Hepatocyte (in vitro differentiated cells): ENCODE results near the gene SLC5A12. TPM values are rescaled to one million over a fixed set of nuclear protein-coding genes. Genes with fewer than 3 reads are reported as not detected.

Source experiments
- DNase-seq: peaks from one replicate; pipeline ENCODE4 v3.0.0-alpha.2; 2016; ENCODE audit warnings: low spot score
- H2AFZ ChIP-seq: fragments of 200-600 bp; sonication (generic); 2 replicates; pipeline ENCODE4 v1.6.0; 2016; ENCODE audit warnings: antibody characterized with exemption, mild to moderate bottlenecking
- H3K27ac ChIP-seq: fragments of 200-600 bp; sonication (generic); 2 replicates; pipeline ENCODE4 v1.5.1; 2016; ENCODE audit warnings: mild to moderate bottlenecking
- H3K27me3 ChIP-seq: fragments of 200-600 bp; sonication (generic); 2 replicates; pipeline ENCODE4 v1.6.1; 2016
- H3K36me3 ChIP-seq: fragments of 200-600 bp; sonication (generic); replicated peaks from 2 replicates; pipeline ENCODE4 v1.5.1; 2016; ENCODE audit warnings: low read depth; ENCODE audit not compliant: insufficient read depth
- H3K4me1 ChIP-seq: fragments of 200-600 bp; sonication (generic); 2 replicates; pipeline ENCODE4 v1.5.1; 2016; ENCODE audit warnings: mild to moderate bottlenecking, moderate library complexity; ENCODE audit not compliant: insufficient read depth
- H3K4me2 ChIP-seq: fragments of 200-600 bp; sonication (generic); 2 replicates; pipeline ENCODE4 v1.6.0; 2016
- H3K4me3 ChIP-seq: fragments of 200-600 bp; sonication (generic); 2 replicates; pipeline ENCODE4 v1.5.1; 2016; ENCODE audit warnings: mild to moderate bottlenecking
- H3K79me2 ChIP-seq: fragments of 200-600 bp; sonication (generic); 2 replicates; pipeline ENCODE4 v1.6.0; 2017; ENCODE audit warnings: mild to moderate bottlenecking
- H3K9me2 ChIP-seq: fragments of 200-600 bp; sonication (generic); replicated peaks from 2 replicates; pipeline ENCODE4 v1.6.0; 2017; ENCODE audit warnings: mild to moderate bottlenecking; ENCODE audit not compliant: insufficient read depth
- H3K9me3 ChIP-seq: fragments of 200-600 bp; sonication (generic); 2 replicates; pipeline ENCODE4 v1.5.1; 2016; ENCODE audit warnings: low read depth, mild to moderate bottlenecking
- H4K20me1 ChIP-seq: fragments of 200-600 bp; sonication (generic); 2 replicates; pipeline ENCODE4 v1.6.0; 2016; ENCODE audit warnings: mild to moderate bottlenecking; ENCODE audit not compliant: insufficient read depth, poor library complexity, severe bottlenecking
- EZH2 ChIP-seq: fragments of 200-600 bp; sonication (generic); IDR thresholded peaks from 2 replicates; pipeline ENCODE4 v1.6.1; 2016; ENCODE audit warnings: antibody characterized with exemption, mild to moderate bottlenecking, borderline replicate concordance
- EZH2phosphoT487 ChIP-seq: fragments of 200-600 bp; sonication (generic); IDR thresholded peaks from one replicate; pipeline ENCODE4 v1.6.1; 2018; ENCODE audit warnings: antibody characterized with exemption, mild to moderate bottlenecking, low read depth, moderate library complexity; ENCODE audit not compliant: unreplicated experiment, severe bottlenecking
- WGBS: methylation state at CpG from one replicate; pipeline ENCODE4 v1.1.6; 2016; ENCODE audit warnings: low lambda C conversion rate; ENCODE audit errors: missing lambda C conversion rate; 5-methylcytosine and 5-hydroxymethylcytosine counted together
- polyA plus RNA-seq: library from polyadenylated mRNA; unstranded; fragments of >200 nt; fragmentation: Nextera tagmentation; extraction: Ambion mirVana; gene quantifications from 2 replicates; pipeline ENCODE4 v1.2.1, GENCODE V29; 2016
- total RNA-seq: library from RNA; depleted of rRNA; stranded (reverse); fragments of >200 nt; gene quantifications from 2 replicates; pipeline ENCODE4 v1.2.3, GENCODE V29; 2014
- TF ChIP-seq, protein P1 (sequence below): fragments of 200-600 bp; sonication (generic); IDR thresholded peaks from 2 replicates; pipeline ENCODE4 v1.5.1; 2016; ENCODE audit warnings: antibody characterized with exemption, mild to moderate bottlenecking; ENCODE audit not compliant: poor library complexity

Gene SLC5A12
- total and polyA plus RNA-seq, 2 experiments from 2014 or later = 37.8 to 41.9 TPM

DNA sequence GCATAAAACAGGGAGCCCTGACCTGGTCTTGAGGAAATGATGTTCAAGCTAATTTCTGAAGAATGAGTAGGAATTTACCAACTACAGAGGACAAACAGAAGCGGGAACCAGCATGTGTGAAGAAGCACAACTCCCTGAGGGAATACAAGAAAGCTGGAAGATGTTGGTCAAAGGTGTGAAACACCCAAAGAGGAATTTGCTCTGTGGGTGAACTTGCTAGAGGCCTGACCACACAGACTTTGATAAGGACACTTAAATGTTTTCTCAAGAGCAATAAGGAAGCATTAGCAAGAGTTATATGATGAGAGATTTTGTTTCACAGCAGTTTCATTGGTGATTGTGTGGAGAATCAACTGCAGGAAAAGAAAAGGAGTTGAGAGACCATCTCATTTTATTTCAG, 17.6 kb downstream of the SLC5A12 start:
- TF ChIP-seq EZH2phosphoT487 (no peak), EZH2 (no peak)
- TF ChIP-seq, protein P1, sequence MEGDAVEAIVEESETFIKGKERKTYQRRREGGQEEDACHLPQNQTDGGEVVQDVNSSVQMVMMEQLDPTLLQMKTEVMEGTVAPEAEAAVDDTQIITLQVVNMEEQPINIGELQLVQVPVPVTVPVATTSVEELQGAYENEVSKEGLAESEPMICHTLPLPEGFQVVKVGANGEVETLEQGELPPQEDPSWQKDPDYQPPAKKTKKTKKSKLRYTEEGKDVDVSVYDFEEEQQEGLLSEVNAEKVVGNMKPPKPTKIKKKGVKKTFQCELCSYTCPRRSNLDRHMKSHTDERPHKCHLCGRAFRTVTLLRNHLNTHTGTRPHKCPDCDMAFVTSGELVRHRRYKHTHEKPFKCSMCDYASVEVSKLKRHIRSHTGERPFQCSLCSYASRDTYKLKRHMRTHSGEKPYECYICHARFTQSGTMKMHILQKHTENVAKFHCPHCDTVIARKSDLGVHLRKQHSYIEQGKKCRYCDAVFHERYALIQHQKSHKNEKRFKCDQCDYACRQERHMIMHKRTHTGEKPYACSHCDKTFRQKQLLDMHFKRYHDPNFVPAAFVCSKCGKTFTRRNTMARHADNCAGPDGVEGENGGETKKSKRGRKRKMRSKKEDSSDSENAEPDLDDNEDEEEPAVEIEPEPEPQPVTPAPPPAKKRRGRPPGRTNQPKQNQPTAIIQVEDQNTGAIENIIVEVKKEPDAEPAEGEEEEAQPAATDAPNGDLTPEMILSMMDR = no peak
- Histone ChIP-seq H3K9me2 (no peaks in the 10 kb centered on the region), H3K9me3 (no peaks in the 10 kb centered on the region), H3K4me3 (no peak overlapping the region), H2AFZ (no peak overlapping the region), H3K79me2 (no peaks in the 10 kb centered on the region), H3K36me3 (no peaks in the 10 kb centered on the region), H3K27me3 (no peaks in the 10 kb centered on the region), H3K27ac (peak overlapping the region; percentile 34), H3K4me1 (peaks cover 3% of the 10 kb centered on the region), H4K20me1 (no peaks in the 10 kb centered on the region), H3K4me2 (peak overlapping the region; percentile 21)
- WGBS = 61% methylated on average over 1 of the region's 1 CpG
- DNase-seq = peak; percentile 47

DNA sequence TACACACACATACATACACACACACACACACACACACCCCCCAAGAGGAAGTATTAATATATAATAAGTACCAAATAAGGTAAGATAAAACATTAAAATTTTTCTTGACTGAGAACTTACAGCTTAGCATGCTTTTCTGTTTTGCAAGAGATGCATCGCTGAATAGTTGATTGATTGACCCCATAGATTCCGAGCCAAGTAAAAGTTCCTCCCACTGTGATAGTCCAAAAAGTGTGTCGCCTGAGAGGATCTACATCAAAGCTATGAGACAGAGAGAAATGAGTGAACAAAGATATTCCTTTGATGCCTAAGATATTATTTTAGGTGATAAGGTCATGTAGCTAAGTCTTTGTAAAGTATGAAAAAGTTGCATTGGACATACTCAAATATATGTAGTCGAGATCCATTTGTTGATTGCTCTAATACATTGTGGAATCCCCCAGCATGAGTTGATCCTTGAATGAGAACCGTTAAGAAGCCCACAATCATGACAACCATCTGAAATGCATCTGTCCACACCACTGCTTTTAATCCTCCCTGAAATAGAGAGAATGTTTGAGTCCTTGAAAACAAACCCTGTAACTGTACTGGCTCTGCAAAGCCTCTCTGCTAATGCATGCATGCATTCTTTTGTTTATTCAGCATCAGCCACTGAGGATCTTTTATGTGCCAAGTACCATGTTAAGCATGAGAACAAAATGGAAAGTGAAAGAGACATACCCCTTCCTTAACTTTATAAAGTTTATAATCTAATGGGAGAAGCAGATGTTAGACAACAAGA, 18.3 kb downstream of the SLC5A12 start:
- no peaks in the 10 kb centered on the region for H3K27me3 ChIP-seq
- no peak overlapping the region for H2AFZ ChIP-seq
- no peak overlapping the region for H3K4me3 ChIP-seq
- no peaks in the 10 kb centered on the region for H3K36me3 ChIP-seq
- no peaks in the 10 kb centered on the region for H3K9me2 ChIP-seq
- 69% methylated on average over 5 of the region's 5 CpGs for WGBS
- no peak overlapping the region for H3K27ac ChIP-seq
- no peak for DNase-seq
- H3K4me2 ChIP-seq = peak overlapping the region; percentile 21
- peaks cover 3% of the 10 kb centered on the region for H3K4me1 ChIP-seq
- no peaks in the 10 kb centered on the region for H3K9me3 ChIP-seq
- H4K20me1 ChIP-seq = no peaks in the 10 kb centered on the region
- no peaks in the 10 kb centered on the region for H3K79me2 ChIP-seq
- TF ChIP-seq EZH2phosphoT487 (no peak), EZH2 (no peak)
- TF ChIP-seq, protein P1 = no peak

DNA sequence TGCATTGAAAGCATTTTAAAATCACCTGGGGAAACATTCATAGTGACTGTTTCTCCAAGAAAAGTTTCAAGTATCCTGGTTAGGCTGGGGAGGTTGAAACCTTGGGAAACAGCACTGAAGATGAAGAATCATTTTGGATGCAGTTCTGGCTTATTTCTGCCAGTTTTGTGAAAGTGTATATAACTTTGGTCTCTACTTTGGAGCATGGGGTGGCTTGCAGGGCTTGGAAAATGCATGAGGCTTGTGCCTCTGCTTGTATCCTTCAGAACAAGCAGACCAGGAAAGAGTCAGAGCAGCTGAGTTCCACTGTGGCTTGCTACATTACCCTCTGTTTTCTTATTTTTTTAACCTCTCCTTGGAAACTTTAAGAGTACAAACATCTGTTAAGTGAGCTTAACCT, 19.5 kb downstream of the SLC5A12 start:
- Histone ChIP-seq H3K4me3 (no peak overlapping the region), H3K79me2 (no peaks in the 10 kb centered on the region), H3K27ac (no peak overlapping the region), H3K27me3 (no peaks in the 10 kb centered on the region), H2AFZ (no peak overlapping the region), H3K9me3 (no peaks in the 10 kb centered on the region), H3K36me3 (no peaks in the 10 kb centered on the region), H3K9me2 (no peaks in the 10 kb centered on the region), H3K4me1 (peaks cover 3% of the 10 kb centered on the region), H4K20me1 (no peaks in the 10 kb centered on the region), H3K4me2 (no peak overlapping the region)
- DNase-seq = no peak
- no peak for TF ChIP-seq EZH2

DNA sequence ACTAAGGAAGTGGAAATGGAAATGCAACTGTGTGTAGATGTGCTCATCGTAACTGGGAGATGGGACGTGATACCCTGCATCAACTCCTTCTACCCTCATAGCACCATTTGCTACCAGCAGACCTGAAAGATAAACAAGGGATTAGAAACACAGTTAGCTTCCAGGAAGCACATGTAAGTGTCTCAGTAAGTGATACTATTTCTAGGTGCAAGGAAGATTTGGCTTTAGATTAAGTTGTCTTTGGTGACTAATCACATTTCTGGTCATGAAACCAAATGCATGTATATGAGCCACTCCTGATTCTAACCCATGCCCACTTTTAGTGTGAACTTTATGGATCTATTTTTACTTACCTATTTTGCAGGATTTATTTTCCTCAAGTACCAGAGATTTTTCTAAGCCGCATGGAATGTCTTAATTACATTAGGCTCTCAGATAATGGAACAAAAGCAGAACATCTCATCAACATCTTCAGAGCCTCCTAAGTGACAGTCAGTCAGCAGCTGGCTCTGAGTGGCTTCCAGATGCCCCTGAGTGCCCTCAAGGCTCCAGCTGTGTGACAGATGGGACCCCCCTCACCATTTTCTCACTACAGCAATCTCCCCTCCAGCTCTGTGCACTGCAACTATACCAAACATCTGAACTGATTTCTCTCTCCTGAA, 21.2 kb downstream of the SLC5A12 start:
- whole genome bisulfite sequencing = 56% methylated on average over 3 of the region's 3 CpGs
- DNase-seq = no peak

More for the DNA sequence above, 21.2 kb downstream of the SLC5A12 start:
- TF ChIP-seq, protein P1 = no peak
- TF ChIP-seq EZH2phosphoT487 = no peak
- no peak for TF ChIP-seq EZH2
- no peaks in the 10 kb centered on the region for H4K20me1 ChIP-seq
- no peaks in the 10 kb centered on the region for H3K79me2 ChIP-seq
- H3K27ac ChIP-seq = no peak overlapping the region
- H3K36me3 ChIP-seq = no peaks in the 10 kb centered on the region
- no peaks in the 10 kb centered on the region for H3K9me2 ChIP-seq
- no peak overlapping the region for H2AFZ ChIP-seq
- H3K4me3 ChIP-seq = no peak overlapping the region
- H3K27me3 ChIP-seq = no peaks in the 10 kb centered on the region
- no peaks in the 10 kb centered on the region for H3K9me3 ChIP-seq
- H3K4me1 ChIP-seq = peaks cover 3% of the 10 kb centered on the region
- no peak overlapping the region for H3K4me2 ChIP-seq
